Glutamatergic neuron (in vitro differentiated cells): Measurements from ENCODE around the gene GNRHR. TPM values are rescaled to one million over a fixed set of nuclear protein-coding genes. Genes with fewer than 3 reads are reported as not detected.

Experiments
- DNase-seq: peaks from one replicate; pipeline ENCODE4 v3.0.0; 2022
- H3K27ac Mint-ChIP-seq: one replicate; pipeline ENCODE4 v1.8.0; 2020; ENCODE audit warnings: mild to moderate bottlenecking, mixed read lengths, inconsistent platforms; ENCODE audit not compliant: unreplicated experiment
- H3K27me3 Mint-ChIP-seq: one replicate; pipeline ENCODE4 v1.8.0; 2020; ENCODE audit warnings: mild to moderate bottlenecking, moderate library complexity, mixed read lengths, inconsistent platforms; ENCODE audit not compliant: unreplicated experiment
- H3K36me3 Mint-ChIP-seq: one replicate; pipeline ENCODE4 v1.8.0; 2020; ENCODE audit warnings: mild to moderate bottlenecking, mixed read lengths, inconsistent platforms; ENCODE audit not compliant: unreplicated experiment
- H3K4me1 Mint-ChIP-seq: one replicate; pipeline ENCODE4 v1.8.0; 2020; ENCODE audit warnings: mild to moderate bottlenecking, low read depth, mixed read lengths, inconsistent platforms; ENCODE audit not compliant: unreplicated experiment
- H3K4me3 Mint-ChIP-seq: one replicate; pipeline ENCODE4 v1.8.0; 2020; ENCODE audit warnings: mild to moderate bottlenecking, mixed read lengths, inconsistent platforms; ENCODE audit not compliant: unreplicated experiment
- H3K9me3 Mint-ChIP-seq: one replicate; pipeline ENCODE4 v1.8.0; 2020; ENCODE audit warnings: mild to moderate bottlenecking, moderate library complexity, mixed read lengths, inconsistent platforms; ENCODE audit not compliant: unreplicated experiment
- total RNA-seq: library from RNA; stranded (reverse); fragmentation: NEBNext Ultra II Directional; extraction: Animal tissue kit (Norgen Biotek cat#: 25700); gene quantifications from one replicate; pipeline ENCODE4 v1.2.1, GENCODE V29; 2021; ENCODE audit not compliant: unreplicated experiment
- TF ChIP-seq, protein P1 (sequence below): fragments of 200-600 bp; sonication (generic); IDR thresholded peaks from one replicate; pipeline ENCODE4 v1.5.0; 2021; ENCODE audit not compliant: partially characterized antibody, unreplicated experiment

GNRHR gene
- total RNA-seq, 1 donor from 2014 or later = not detected

DNA sequence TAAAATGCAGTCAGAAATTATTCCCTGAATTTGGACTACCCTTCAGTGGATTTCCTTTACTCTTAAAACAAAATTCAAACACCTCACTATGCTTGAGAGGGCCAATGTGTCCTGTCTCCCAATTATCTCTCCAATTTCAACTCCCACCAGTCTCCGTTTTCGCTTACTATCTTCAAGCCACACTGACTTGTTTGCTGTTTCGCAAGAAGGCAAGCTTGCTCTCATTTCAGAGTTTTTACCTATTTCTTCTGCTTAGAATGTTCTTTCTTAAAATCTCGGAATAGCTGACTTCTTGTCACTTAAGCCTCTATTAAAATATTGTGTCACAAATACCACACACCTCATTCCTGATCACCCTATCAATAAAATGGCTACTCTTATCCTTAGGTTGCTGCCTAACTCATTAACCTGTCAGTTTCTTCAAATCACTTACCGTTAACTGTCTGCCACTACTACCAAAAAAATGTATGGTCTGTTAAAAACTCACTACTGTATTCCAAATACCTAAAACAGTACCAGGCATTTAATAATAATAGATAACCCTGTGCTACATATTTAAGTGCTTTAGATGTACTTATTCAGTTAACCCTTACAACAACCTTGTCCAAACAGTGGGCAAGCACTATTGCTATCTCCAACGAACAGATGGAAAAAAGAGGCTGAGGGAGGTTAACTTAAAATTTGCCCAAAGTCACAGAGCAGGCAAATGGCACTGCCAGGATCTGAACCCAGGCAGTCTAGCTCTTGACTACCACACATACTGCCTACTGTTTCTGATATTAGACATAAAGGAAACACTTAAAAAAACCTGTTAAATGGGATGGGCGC, 56.1 kb downstream of the GNRHR start:
- no peak overlapping the region for H3K4me3 Mint-ChIP-seq
- TF ChIP-seq, protein P1, sequence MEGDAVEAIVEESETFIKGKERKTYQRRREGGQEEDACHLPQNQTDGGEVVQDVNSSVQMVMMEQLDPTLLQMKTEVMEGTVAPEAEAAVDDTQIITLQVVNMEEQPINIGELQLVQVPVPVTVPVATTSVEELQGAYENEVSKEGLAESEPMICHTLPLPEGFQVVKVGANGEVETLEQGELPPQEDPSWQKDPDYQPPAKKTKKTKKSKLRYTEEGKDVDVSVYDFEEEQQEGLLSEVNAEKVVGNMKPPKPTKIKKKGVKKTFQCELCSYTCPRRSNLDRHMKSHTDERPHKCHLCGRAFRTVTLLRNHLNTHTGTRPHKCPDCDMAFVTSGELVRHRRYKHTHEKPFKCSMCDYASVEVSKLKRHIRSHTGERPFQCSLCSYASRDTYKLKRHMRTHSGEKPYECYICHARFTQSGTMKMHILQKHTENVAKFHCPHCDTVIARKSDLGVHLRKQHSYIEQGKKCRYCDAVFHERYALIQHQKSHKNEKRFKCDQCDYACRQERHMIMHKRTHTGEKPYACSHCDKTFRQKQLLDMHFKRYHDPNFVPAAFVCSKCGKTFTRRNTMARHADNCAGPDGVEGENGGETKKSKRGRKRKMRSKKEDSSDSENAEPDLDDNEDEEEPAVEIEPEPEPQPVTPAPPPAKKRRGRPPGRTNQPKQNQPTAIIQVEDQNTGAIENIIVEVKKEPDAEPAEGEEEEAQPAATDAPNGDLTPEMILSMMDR = no peak

DNA sequence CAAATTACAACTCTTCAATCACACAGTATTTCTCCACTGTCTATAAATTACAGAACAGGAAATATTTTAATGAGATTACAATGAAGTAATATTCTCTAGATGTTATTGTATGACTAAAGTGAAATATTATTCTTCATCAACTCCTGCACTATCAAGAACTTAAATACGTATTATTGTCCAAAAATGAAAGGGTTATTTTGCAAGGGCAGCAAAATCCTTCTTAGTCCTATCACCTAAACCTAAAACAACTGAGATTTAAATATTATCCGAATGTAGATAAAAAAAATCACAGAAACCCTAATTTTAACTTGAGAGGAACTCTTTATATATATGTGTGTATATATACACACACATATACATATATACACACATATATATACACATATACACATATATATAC, 58.1 kb downstream of the GNRHR start:
- Mint-ChIP-seq H3K9me3 (no peaks in the 10 kb centered on the region), H3K36me3 (no peaks in the 10 kb centered on the region), H3K4me3 (no peak overlapping the region), H3K27ac (no peak overlapping the region), H3K27me3 (no peaks in the 10 kb centered on the region), H3K4me1 (peaks cover 5% of the 10 kb centered on the region)
- DNase-seq = no peak
- TF ChIP-seq, protein P1 = no peak

More for the DNA sequence above, 56.1 kb downstream of the GNRHR start:
- Mint-ChIP-seq H3K27me3 (peaks cover 2% of the 10 kb centered on the region), H3K27ac (no peak overlapping the region), H3K4me1 (peaks cover 5% of the 10 kb centered on the region), H3K9me3 (no peaks in the 10 kb centered on the region), H3K36me3 (no peaks in the 10 kb centered on the region)
- DNase-seq = no peak

DNA sequence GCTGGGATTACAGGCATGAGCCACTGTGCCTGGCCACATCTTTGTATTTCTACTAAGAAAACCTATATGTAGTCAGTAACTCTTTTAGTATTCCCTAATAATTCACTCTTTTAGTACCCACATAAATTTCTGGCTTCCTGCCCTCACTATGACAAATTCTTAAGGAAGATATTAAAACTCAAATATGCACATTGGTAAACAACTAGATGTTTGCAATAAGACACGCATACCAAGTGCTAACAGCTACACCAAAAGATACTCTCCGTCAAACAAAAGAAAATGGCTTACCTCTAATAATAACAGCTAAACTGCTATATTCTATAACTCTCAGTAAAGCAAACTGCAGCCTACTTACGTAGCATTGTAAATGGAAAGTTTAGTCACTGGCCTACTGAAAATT, 59.5 kb downstream of the GNRHR start:
- TF ChIP-seq, protein P1 = no peak
- DNase-seq = no peak
- no peaks in the 10 kb centered on the region for H3K27me3 Mint-ChIP-seq
- no peaks in the 10 kb centered on the region for H3K9me3 Mint-ChIP-seq
- H3K27ac Mint-ChIP-seq = no peak overlapping the region
- H3K4me3 Mint-ChIP-seq = no peak overlapping the region
- peaks cover 4% of the 10 kb centered on the region for H3K4me1 Mint-ChIP-seq
- H3K36me3 Mint-ChIP-seq = no peaks in the 10 kb centered on the region

DNA sequence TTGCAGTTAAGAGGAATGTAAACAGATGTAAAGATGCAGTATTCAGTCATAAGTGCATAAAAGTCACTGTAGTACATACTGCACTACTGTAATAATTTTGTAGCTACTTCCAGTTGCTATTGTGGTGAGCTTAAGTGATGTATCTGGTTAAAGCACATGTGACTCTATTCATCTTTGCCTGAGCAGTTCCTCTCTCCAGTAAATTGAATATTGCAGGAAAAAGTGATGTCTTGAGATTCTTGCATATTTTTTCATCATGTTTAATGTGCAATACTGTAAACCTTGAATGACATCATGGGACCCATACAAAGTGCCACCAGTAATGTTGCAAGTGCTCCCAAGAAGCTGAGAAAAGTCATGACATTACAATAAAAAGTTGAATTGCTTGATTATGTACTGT, 62.9 kb downstream of the GNRHR start:
- TF ChIP-seq, protein P1 = no peak
- H3K27me3 Mint-ChIP-seq = no peaks in the 10 kb centered on the region
- no peaks in the 10 kb centered on the region for H3K9me3 Mint-ChIP-seq
- no peak for DNase-seq
- no peaks in the 10 kb centered on the region for H3K4me1 Mint-ChIP-seq
- no peak overlapping the region for H3K4me3 Mint-ChIP-seq
- H3K36me3 Mint-ChIP-seq = no peaks in the 10 kb centered on the region
- no peak overlapping the region for H3K27ac Mint-ChIP-seq

Other genes starting within 250 kb of the GNRHR start
- 32.1 TPM for gene CENPC, start 208.9 kb downstream of the GNRHR start, total RNA-seq
- not detected for gene STAP1, start 195.7 kb downstream of the GNRHR start, total RNA-seq
- gene UBA6, start 53.2 kb downstream of the GNRHR start, total RNA-seq = 85.7 TPM
- gene TMPRSS11D, start 129.6 kb upstream of the GNRHR start, total RNA-seq = not detected
- gene TMPRSS11A, start 209.1 kb upstream of the GNRHR start, total RNA-seq = not detected